Keratinocyte (primary cell): ENCODE measurements around the gene C1QL2. TPM values are rescaled to one million over a fixed set of nuclear protein-coding genes. Genes with fewer than 3 reads are reported as not detected.

Experiments used
- DNase-seq: peaks from one replicate; pipeline ENCODE4 v3.0.0-alpha.2; 2011; ENCODE audit warnings: low read depth, missing footprints, low spot score
- FAIRE-seq: peaks from 2 replicates; lab custom pipeline; 2011; peaks lifted over from hg19 to GRCh38; lab: Jason Lieb, UNC
- H2AFZ ChIP-seq: 2 replicates; pipeline ENCODE4 v1.6.0; 2012; ENCODE audit warnings: low read length, control low read depth, inconsistent platforms; ENCODE audit not compliant: control insufficient read depth
- H3K27ac ChIP-seq: 2 replicates; pipeline ENCODE4 v1.5.1; 2011; ENCODE audit warnings: low read length; ENCODE audit not compliant: control insufficient read depth, insufficient read depth
- H3K27me3 ChIP-seq: 3 replicates; pipeline ENCODE4 v1.6.0; 2011; ENCODE audit warnings: low read length; ENCODE audit not compliant: control insufficient read depth, insufficient read depth; ENCODE audit errors: extremely low read depth
- H3K36me3 ChIP-seq, 2 experiments: 2 replicates in 1 of 2; 3 replicates in 1 of 2; pipeline ENCODE4 v1.5.1; 2011; ENCODE audit warnings: low read length in 2 of 2, mild to moderate bottlenecking in 1 of 2; ENCODE audit not compliant: control insufficient read depth in 2 of 2, insufficient read depth in 2 of 2; ENCODE audit errors: extremely low read depth in 1 of 2
- H3K4me1 ChIP-seq: 3 replicates; pipeline ENCODE4 v1.5.1; 2011; ENCODE audit warnings: low read length; ENCODE audit not compliant: control insufficient read depth, insufficient read depth; ENCODE audit errors: extremely low read depth
- H3K4me2 ChIP-seq: 3 replicates; pipeline ENCODE4 v1.6.0; 2011; ENCODE audit warnings: low read depth, low read length; ENCODE audit not compliant: control insufficient read depth, insufficient read depth; ENCODE audit errors: extremely low read depth
- H3K4me3 ChIP-seq, 3 experiments: fragments of 200-600 bp in 1 of 3; sonication (generic) in 1 of 3; 2 replicates in 2 of 3; 3 replicates in 1 of 3; pipeline ENCODE4 v1.5.1; 2011 to 2016; ENCODE audit warnings: low read length in 3 of 3, mild to moderate bottlenecking in 3 of 3, control low read depth in 2 of 3, inconsistent platforms in 1 of 3, low read depth in 1 of 3, mixed read lengths in 1 of 3, mixed run types in 1 of 3, moderate library complexity in 1 of 3; ENCODE audit not compliant: control insufficient read depth in 2 of 3, insufficient read depth in 2 of 3; ENCODE audit errors: extremely low read depth in 1 of 3
- H3K79me2 ChIP-seq: 2 replicates; pipeline ENCODE4 v1.6.0; 2012; ENCODE audit warnings: low read length; ENCODE audit not compliant: control insufficient read depth, insufficient read depth
- H3K9ac ChIP-seq: 3 replicates; pipeline ENCODE4 v1.6.0; 2011; ENCODE audit warnings: low read length; ENCODE audit not compliant: control insufficient read depth, insufficient read depth; ENCODE audit errors: extremely low read depth
- H3K9me1 ChIP-seq: 3 replicates; pipeline ENCODE4 v1.6.0; 2011; ENCODE audit warnings: low read length; ENCODE audit not compliant: control insufficient read depth, insufficient read depth; ENCODE audit errors: extremely low read depth
- H3K9me3 ChIP-seq: 2 replicates; pipeline ENCODE4 v1.5.1; 2012; ENCODE audit warnings: low read depth, low read length; ENCODE audit not compliant: control insufficient read depth
- H4K20me1 ChIP-seq: 3 replicates; pipeline ENCODE4 v1.6.0; 2011; ENCODE audit warnings: low read length; ENCODE audit not compliant: control insufficient read depth, insufficient read depth; ENCODE audit errors: extremely low read depth
- EZH2 ChIP-seq: IDR thresholded peaks from one replicate; pipeline ENCODE4 v1.6.1; 2012; ENCODE audit warnings: inconsistent platforms, mild to moderate bottlenecking, low read length, moderate library complexity
- dilution Hi-C: fragments of 300-500 bp; cut with MboI; formaldehyde crosslinking; loops from one replicate; pipeline ENCODE4 v1.7.0; 2020; ENCODE audit warnings: low sequenced_read_pairs; ENCODE audit not compliant: extremely low pct_ligation_motif_present
- polyA plus RNA-seq, 5 experiments: library from polyadenylated mRNA; depleted of rRNA in 3 of 5; stranded (reverse) in 3 of 5; stranded (forward) in 1 of 5; unstranded in 1 of 5; fragments of >200 nt; gene quantifications; 1 replicate in 1 of 5; 2 replicates in 3 of 5; 3 replicates in 1 of 5; pipeline versions ENCODE4 v1.2.1 to v1.2.3, GENCODE V29; 2011 to 2012; ENCODE audit warnings: missing spikeins in 2 of 5, low read depth in 1 of 5, low replicate concordance in 1 of 5
- TF ChIP-seq, protein P1 (sequence below), 3 experiments: IDR thresholded peaks in 1 of 3; conservative IDR thresholded peaks in 1 of 3; optimal IDR thresholded peaks in 1 of 3; 2 replicates in 2 of 3; 3 replicates in 1 of 3; pipeline versions ENCODE3 to v1.5.1; 2011; ENCODE audit warnings: low read length in 3 of 3, mild to moderate bottlenecking in 3 of 3, moderate library complexity in 2 of 3, control low read depth in 1 of 3, inconsistent platforms in 1 of 3; ENCODE audit not compliant: insufficient read depth in 2 of 3; ENCODE audit errors: extremely low read depth in 1 of 3

Gene C1QL2
- polyA plus RNA-seq, 1 donor (not counting 4 experiments of a cell fraction or from before 2014, with no cell fraction given) = not detected

DNA sequence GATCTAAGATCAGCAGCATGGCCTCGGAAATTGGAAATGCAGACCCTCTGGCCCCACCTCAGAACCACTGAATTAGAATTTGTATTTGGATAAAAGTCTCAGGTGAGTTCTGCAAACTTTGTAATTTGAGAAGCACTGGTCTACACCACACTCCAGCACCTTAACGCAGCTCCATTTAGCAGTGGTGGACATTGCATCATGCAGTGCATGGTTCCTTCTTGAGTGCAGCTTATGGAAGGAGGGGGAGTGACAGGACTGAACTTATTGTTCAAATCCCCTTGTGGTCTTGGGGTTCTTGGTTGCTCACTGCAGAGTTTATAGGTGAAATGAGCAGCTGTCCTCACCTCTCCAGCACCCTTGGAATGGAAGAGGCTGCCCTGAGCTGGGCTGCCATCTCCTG, 47.6 kb upstream of the C1QL2 start:
- Histone ChIP-seq H4K20me1 (no peaks in the 10 kb centered on the region), H3K27ac (no peak overlapping the region), H3K4me2 (no peak overlapping the region), H3K4me3 (no peak overlapping the region), H2AFZ (no peak overlapping the region), H3K9ac (no peak overlapping the region), H3K9me3 (no peaks in the 10 kb centered on the region), H3K9me1 (no peaks in the 10 kb centered on the region), H3K79me2 (no peaks in the 10 kb centered on the region), H3K36me3 (no peaks in the 10 kb centered on the region), H3K27me3 (no peaks in the 10 kb centered on the region), H3K4me1 (peaks cover 25% of the 10 kb centered on the region)
- FAIRE-seq (peak; percentile 41), DNase-seq (no peak)
- no peak for TF ChIP-seq EZH2
- TF ChIP-seq, protein P1, sequence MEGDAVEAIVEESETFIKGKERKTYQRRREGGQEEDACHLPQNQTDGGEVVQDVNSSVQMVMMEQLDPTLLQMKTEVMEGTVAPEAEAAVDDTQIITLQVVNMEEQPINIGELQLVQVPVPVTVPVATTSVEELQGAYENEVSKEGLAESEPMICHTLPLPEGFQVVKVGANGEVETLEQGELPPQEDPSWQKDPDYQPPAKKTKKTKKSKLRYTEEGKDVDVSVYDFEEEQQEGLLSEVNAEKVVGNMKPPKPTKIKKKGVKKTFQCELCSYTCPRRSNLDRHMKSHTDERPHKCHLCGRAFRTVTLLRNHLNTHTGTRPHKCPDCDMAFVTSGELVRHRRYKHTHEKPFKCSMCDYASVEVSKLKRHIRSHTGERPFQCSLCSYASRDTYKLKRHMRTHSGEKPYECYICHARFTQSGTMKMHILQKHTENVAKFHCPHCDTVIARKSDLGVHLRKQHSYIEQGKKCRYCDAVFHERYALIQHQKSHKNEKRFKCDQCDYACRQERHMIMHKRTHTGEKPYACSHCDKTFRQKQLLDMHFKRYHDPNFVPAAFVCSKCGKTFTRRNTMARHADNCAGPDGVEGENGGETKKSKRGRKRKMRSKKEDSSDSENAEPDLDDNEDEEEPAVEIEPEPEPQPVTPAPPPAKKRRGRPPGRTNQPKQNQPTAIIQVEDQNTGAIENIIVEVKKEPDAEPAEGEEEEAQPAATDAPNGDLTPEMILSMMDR (optimal IDR thresholded peaks at IDR 0.05 in 1 of 3, IDR thresholded peaks at IDR 0.05 in 1 of 3, conservative IDR thresholded peaks at IDR 0.05 in 1 of 3; ENCODE audit: extremely low read depth in 1 of 3, insufficient read depth in 2 of 3, low read length in 3 of 3) = no peak
- dilution Hi-C loops = no loop called here

DNA sequence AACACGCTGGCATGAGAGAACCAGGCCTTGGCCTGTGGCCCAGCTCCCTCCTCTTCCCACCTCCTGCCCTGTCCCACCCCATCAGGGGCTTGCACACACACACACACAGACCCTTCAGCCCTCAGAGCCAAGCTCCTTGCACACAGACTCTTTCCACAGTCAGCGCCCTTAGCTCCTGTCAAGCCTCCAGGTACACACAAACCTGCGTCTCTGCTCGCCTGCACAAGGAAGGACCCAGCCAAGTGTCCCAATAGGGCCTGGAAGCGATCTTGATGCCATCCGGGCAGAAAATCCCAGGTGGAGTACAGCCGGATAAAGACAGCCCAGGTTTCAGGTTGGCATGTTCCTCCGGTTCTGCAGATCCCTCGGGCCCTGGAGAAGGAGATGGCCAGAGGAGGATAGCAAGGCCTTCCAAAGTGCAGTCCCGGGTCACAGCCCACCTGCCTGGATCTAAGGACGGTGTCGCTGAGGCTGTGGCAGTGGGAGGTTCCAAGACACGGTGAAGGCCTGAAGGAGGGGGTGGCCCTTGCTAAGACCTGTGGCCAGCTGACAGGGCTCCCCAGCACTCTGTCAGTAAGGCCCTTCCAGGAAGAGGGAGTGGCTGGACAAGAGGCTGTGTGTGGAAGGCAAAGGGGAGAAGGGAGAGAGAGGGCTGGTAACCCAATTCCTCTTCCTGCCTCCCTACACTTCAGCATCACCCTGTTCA, 46.6 kb upstream of the C1QL2 start:
- Histone ChIP-seq H3K27ac (no peak overlapping the region), H3K4me3 (no peak overlapping the region), H3K9me3 (no peaks in the 10 kb centered on the region), H3K9ac (no peak overlapping the region), H4K20me1 (no peaks in the 10 kb centered on the region), H3K4me2 (no peak overlapping the region), H3K36me3 (no peaks in the 10 kb centered on the region), H3K27me3 (no peaks in the 10 kb centered on the region), H3K4me1 (peaks cover 25% of the 10 kb centered on the region), H3K9me1 (no peaks in the 10 kb centered on the region), H2AFZ (no peak overlapping the region), H3K79me2 (no peaks in the 10 kb centered on the region)
- FAIRE-seq = no peak
- TF ChIP-seq, protein P1 (optimal IDR thresholded peaks at IDR 0.05 in 1 of 3, IDR thresholded peaks at IDR 0.05 in 1 of 3, conservative IDR thresholded peaks at IDR 0.05 in 1 of 3; ENCODE audit: extremely low read depth in 1 of 3, insufficient read depth in 2 of 3, low read length in 3 of 3) = no peak
- no peak for TF ChIP-seq EZH2
- dilution Hi-C loops = no loop called here
- no peak for DNase-seq
